Muscle layer of duodenum (tissue), 2 donors: ENCODE measurements around the gene LASP1NB.
"Not testable (repeated sequence)": the region's sequence is repeated elsewhere in the genome, so short reads cannot be mapped to it uniquely, and the experiment has no call there.

Source experiments
- H3K27ac ChIP-seq: one replicate; pipeline ENCODE4 v1.7.0; 2013; ENCODE audit warnings: mild to moderate bottlenecking, low read length
- H3K27me3 ChIP-seq: one replicate; pipeline ENCODE4 v1.7.0; 2013; ENCODE audit warnings: low read depth, mild to moderate bottlenecking, control low read depth, low read length
- H3K36me3 ChIP-seq, 2 donors: one replicate each; pipeline ENCODE4 v1.7.0; 2013; ENCODE audit warnings: low read length in 2 of 2, control low read depth in 1 of 2, mild to moderate bottlenecking in 1 of 2; ENCODE audit not compliant: insufficient read depth in 2 of 2, control insufficient read depth in 1 of 2
- H3K4me1 ChIP-seq, 2 donors: one replicate each; pipeline ENCODE4 v1.7.0; 2013; ENCODE audit warnings: low read length in 2 of 2, mild to moderate bottlenecking in 2 of 2, control low read depth in 1 of 2, moderate library complexity in 1 of 2; ENCODE audit not compliant: insufficient read depth in 2 of 2, control insufficient read depth in 1 of 2
- H3K4me3 ChIP-seq, 2 donors: one replicate each; pipeline ENCODE4 v1.7.0; 2013; ENCODE audit warnings: low read length in 2 of 2, low read depth in 1 of 2, mild to moderate bottlenecking in 1 of 2
- H3K9me3 ChIP-seq, 2 donors: one replicate each; pipeline ENCODE4 v1.7.0; 2013; ENCODE audit warnings: low read length in 2 of 2, control low read depth in 1 of 2, mild to moderate bottlenecking in 1 of 2; ENCODE audit not compliant: control insufficient read depth in 1 of 2
- donor health status: healthy.

The LASP1NB gene

DNA sequence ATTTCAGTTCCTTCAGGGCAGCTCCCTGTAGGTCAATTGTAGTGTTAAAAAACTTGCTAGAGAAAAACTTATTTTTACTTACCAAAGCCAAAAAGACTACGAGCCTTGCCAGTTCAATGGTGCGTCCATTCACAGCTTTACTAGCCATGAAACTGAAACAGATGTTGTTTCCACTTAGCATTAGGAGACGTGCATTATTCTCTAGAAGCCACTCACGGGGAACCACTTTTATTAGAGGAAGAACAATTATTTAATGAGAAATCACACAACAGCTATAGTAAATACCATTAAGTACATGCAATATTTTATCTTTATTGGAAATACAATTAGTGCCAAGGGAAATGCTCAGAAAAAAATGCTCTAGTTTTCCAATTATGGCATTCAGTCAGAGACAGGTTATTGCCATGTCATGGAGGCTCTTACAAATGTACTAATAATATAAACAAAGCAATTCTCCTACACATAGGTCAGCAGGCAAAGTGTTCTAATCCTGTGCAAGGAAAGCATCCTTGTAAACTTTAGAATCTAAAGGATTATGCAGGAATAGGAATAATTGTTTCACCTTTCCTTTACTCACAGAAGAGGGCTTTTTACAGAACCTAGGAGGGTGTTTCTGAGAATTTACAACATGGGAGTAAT, 17.4 kb downstream of the LASP1NB start:
- H3K36me3 ChIP-seq, result no peaks in the 10 kb centered on the region
- H3K27ac ChIP-seq, result no peak overlapping the region
- no peaks in the 10 kb centered on the region for H3K9me3 ChIP-seq
- H3K4me3 ChIP-seq, result no peak overlapping the region
- H3K4me1 ChIP-seq, result peaks cover 0 to 5% of the 10 kb centered on the region in 2 donors
- H3K27me3 ChIP-seq, result no peaks in the 10 kb centered on the region

DNA sequence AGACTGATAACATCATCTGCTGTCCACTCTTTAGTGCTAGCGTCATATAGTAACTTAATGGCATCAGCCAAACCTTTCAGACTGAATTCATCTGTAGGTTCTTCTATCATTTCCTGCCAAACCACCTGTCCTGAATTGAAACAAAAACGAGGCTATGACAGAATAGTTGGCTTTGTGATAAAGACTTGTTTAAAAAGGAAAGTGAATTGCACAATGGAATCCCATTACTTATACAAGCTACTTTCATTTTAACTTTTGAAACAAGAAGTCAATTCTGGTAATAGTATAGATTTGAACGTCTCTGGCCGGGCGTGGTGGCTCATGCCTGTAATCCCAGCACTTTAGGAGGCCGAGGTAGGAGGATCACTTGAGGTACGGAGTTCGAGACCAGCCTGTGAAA, 18.2 kb downstream of the LASP1NB start:
- H3K36me3 ChIP-seq, result no peaks in the 10 kb centered on the region
- H3K4me3 ChIP-seq, result no peak overlapping the region
- H3K9me3 ChIP-seq, result no peaks in the 10 kb centered on the region
- peaks cover 0 to 5% of the 10 kb centered on the region in 2 donors for H3K4me1 ChIP-seq
- no peaks in the 10 kb centered on the region for H3K27me3 ChIP-seq
- no peak overlapping the region for H3K27ac ChIP-seq

DNA sequence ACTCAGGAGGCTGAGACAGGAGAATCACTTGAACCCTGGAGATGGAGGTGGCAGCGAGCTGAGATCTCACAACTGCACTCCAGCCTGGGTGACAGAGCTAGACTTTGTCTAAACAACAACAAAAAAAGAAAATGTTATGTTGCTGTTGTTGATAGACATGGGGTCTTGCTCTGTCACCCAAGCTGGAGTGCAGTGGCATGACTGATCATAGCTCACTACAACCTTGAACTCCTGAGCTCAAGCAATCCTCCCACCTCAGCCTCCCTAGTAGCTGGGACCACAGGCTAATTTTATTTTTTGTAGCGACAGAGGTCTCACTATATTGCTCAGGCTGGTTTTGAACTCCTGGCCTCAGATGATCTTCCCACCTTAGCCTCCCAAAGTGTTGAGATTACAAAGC, 21.8 kb downstream of the LASP1NB start:
- Histone ChIP-seq H3K9me3 (no peaks in the 10 kb centered on the region), H3K27ac (no peak overlapping the region), H3K4me1 (peaks cover 0 to 5% of the 10 kb centered on the region in 2 donors), H3K27me3 (no peaks in the 10 kb centered on the region), H3K36me3 (no peaks in the 10 kb centered on the region), H3K4me3 (no peak overlapping the region)

DNA sequence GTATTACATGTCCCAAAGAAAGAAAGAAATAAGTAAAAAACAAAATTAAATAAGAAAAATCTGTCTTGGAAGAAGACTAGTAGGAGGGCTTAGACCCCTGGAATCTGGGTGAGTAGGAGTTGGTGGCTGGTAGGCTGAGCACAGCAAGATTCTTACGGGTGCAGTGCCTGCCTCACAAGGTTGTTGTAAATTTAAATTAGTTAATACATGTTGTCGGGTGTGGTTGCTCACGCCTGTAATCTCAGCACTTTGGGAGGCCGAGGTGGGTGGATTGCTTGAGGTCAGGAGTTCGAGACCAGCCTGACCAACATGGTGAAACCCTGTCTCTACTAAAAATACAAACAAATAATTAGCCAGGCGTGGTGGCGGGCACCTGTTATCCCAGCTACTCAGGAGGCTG, 28.4 kb downstream of the LASP1NB start:
- not testable (repeated sequence) for H3K4me3 ChIP-seq, H3K4me1 ChIP-seq, H3K9me3 ChIP-seq, H3K36me3 ChIP-seq, H3K27me3 ChIP-seq, H3K27ac ChIP-seq

DNA sequence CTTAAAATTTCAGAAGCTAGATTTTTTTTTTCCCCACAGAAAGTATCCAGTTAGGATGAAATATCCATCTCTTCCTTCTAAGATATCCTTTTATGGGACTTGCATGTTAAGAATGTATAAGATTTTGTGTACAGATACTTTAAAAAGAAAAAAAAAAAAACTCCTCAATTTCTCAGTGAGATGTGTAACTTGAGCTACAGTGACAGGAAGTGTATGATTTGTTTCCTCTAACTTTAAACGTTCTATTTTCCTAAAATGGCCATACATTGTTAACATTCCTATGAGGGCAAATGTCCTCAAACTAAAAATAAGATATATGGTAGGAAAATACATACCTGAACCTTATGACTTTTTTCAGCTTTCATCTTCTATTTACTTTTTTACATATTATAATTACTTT, 32.9 kb downstream of the LASP1NB start:
- Histone ChIP-seq H3K9me3 (no peaks in the 10 kb centered on the region), H3K27me3 (no peaks in the 10 kb centered on the region), H3K27ac (no peak overlapping the region), H3K36me3 (no peaks in the 10 kb centered on the region), H3K4me1 (no peaks in the 10 kb centered on the region), H3K4me3 (no peak overlapping the region)

DNA sequence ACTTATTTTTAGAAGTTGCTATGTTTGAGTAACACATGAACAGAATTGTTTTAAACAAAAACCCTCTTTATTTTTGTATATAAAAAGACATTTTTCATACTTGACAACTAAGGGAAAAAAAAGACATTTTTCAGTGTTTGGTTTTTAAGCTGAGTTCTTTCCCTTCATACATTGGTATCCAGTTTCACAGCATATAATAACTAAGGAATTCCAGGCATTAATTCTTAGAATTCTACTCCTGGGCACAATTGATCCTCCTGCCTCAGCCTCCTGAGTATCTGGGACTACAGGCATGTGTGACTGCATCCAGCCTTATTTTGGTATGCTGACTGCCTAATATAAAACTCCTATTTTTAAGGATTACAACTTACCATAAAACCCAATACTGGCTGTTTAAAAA, 33.3 kb downstream of the LASP1NB start:
- Histone ChIP-seq H3K4me3 (no peak overlapping the region), H3K4me1 (no peaks in the 10 kb centered on the region), H3K9me3 (no peaks in the 10 kb centered on the region), H3K27me3 (no peaks in the 10 kb centered on the region), H3K27ac (no peak overlapping the region), H3K36me3 (no peaks in the 10 kb centered on the region)

DNA sequence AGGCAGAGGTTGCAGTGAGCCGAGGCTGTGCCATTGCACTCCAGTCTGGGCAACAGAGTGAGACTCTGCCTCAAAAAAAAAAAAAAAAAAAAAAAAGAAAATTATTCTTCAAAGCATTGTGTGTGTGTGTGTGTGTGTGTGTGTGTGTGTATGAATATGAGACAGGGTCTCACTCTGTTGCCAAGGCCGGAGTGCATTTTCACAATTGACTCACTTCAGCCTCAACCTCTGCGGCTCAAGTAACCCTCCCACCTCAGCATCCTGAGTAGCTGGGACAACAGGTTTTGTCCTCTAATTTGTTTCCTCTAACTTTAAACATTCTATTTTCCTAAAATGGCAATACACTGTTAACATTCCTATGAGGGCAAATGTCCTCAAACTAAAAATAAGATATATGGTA, 34.1 kb downstream of the LASP1NB start:
- H3K27me3 ChIP-seq, result no peaks in the 10 kb centered on the region
- no peaks in the 10 kb centered on the region for H3K9me3 ChIP-seq
- H3K36me3 ChIP-seq, result no peaks in the 10 kb centered on the region
- no peak overlapping the region for H3K4me3 ChIP-seq
- no peaks in the 10 kb centered on the region for H3K4me1 ChIP-seq
- no peak overlapping the region for H3K27ac ChIP-seq

DNA sequence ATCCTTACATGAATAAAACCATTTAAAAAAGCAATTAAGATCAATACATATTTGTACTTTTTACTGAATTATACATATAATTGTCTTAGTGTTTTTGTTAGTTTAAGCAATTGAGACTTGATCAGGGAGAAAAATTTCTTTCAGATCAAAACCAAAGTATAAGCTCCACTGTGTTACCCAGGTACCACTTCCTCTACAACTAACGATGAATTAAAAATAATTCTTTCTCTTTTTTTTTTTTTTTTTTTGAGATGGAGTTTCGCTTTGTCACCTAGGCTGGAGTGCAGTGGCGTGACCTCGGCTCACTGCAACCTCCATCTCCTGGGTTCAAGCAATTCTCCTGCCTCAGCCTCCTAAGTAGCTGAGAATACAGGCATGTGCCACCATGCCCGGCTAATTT, 35.0 kb downstream of the LASP1NB start:
- no peaks in the 10 kb centered on the region for H3K36me3 ChIP-seq
- H3K27ac ChIP-seq, result no peak overlapping the region
- no peaks in the 10 kb centered on the region for H3K9me3 ChIP-seq
- no peaks in the 10 kb centered on the region for H3K4me1 ChIP-seq
- no peaks in the 10 kb centered on the region for H3K27me3 ChIP-seq
- H3K4me3 ChIP-seq, result no peak overlapping the region

DNA sequence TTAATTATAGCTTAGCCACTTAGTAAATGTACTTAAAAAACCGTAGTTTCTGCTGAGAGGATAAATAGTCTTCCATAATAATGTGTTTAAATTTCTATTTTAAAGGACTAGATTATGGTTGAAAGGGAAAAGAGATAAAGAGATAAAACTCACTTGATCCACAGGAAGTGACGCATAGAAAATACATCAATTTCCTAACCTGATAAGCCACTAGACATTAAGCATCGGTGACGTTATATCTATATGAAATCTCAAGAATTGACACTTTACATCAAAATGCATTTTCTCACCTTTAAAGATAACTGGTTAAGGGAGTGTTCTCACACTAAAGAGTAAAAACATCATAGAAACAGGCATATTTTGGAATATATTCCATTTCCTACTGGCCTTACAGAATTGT, 36.0 kb downstream of the LASP1NB start:
- no peaks in the 10 kb centered on the region for H3K9me3 ChIP-seq
- H3K4me3 ChIP-seq, result no peak overlapping the region
- no peaks in the 10 kb centered on the region for H3K4me1 ChIP-seq

DNA sequence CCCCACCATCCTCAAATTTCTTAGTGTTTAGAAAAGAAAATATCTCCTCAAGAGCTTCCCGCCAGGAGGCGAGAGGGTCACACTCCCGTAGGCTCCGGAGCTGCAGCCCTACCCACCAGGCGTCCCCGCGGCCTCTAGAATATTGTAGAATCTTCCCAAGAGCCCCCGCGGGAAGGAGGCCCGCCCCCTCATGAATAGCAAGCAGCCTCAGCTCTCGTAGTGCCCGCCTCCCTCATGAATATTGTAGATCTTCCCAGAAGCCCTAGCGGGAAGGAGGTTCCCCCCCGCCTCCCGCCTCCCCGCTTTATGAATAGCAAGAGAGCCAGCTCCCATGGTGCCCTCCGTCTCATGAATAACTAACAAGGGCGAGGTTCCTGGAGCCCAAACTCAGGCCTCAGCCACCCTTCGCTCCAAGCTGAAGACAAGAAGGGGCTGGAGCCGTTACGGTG, 41.9 kb downstream of the LASP1NB start, which contains the start of gene FBXO47:
FBXO47 (minus strand) TSS at position 114 of the 449 bp plus-strand sequence. CDS start 4,378 bp downstream, outside the sequence.
- Histone ChIP-seq H3K4me3 (peak within 1 kb of the TSS; percentile 39 to 50), H3K27ac (no peak within 1 kb of the TSS), H3K4me1 (no peaks in the 10 kb centered on the region), H3K9me3 (no peaks in the 10 kb centered on the region), H3K36me3 (no peaks in the 10 kb centered on the region), H3K27me3 (no peaks in the 10 kb centered on the region)

More for the DNA sequence above, 36.0 kb downstream of the LASP1NB start:
- H3K36me3 ChIP-seq, result no peaks in the 10 kb centered on the region
- H3K27me3 ChIP-seq, result no peaks in the 10 kb centered on the region
- no peak overlapping the region for H3K27ac ChIP-seq

DNA sequence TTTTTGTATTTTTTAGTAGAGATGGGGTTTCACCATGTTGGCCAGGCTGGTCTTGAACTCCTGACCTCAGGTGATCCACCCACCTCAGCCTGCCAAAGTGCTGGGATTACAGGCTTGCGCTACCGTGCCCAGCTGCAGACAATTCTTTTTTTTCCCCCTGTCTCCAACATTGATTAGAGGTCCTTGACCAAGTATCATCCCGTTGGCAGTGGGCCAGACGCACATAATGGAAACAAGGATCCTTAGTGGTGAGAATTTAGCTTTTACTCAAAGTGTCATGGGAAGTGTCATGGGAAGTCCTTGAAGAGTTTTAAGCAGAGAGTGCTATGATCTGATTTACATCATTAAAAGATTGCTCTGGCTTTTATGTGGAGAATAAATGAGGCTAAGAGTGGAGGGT, 43.9 kb downstream of the LASP1NB start:
- Histone ChIP-seq H3K36me3 (no peaks in the 10 kb centered on the region), H3K9me3 (no peaks in the 10 kb centered on the region), H3K4me1 (no peaks in the 10 kb centered on the region), H3K27ac (no peak overlapping the region), H3K4me3 (no peak overlapping the region), H3K27me3 (no peaks in the 10 kb centered on the region)

DNA sequence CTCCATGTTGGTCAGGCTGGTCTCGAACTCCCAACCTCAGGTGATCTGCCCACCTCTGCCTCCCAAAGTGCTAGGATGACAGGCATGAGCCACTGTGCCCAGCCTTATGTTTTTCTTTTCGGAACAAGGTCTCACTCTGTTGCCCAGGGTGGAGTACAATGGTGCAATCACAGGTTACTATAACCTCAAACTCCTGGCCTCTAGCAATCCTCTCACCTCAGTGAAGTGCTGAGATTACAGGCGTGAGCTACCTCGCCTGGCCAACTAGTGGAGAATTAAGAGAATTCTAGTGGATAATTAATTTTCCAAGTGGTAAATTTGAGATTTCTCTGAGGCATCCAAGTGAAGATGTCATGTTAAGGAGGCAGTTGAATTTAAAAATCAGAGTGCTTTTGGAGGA, 44.7 kb downstream of the LASP1NB start:
- no peak overlapping the region for H3K4me3 ChIP-seq
- no peaks in the 10 kb centered on the region for H3K27me3 ChIP-seq
- no peak overlapping the region for H3K27ac ChIP-seq
- H3K36me3 ChIP-seq, result no peaks in the 10 kb centered on the region
- no peaks in the 10 kb centered on the region for H3K9me3 ChIP-seq
- H3K4me1 ChIP-seq, result no peaks in the 10 kb centered on the region
